CD4-positive, alpha-beta T cell treated with Interleukin-12 subunit alpha and Interleukin-12 subunit beta, for 1 hour (primary cell): Measurements from ENCODE around the gene MYZAP.
"Not testable (repeated sequence)": the region's sequence is repeated elsewhere in the genome, so short reads cannot be mapped to it uniquely, and the experiment has no call there.

Experiments used
- DNase-seq: peaks from one replicate; pipeline ENCODE4 v3.0.0-alpha.2; 2020

MYZAP gene

DNA sequence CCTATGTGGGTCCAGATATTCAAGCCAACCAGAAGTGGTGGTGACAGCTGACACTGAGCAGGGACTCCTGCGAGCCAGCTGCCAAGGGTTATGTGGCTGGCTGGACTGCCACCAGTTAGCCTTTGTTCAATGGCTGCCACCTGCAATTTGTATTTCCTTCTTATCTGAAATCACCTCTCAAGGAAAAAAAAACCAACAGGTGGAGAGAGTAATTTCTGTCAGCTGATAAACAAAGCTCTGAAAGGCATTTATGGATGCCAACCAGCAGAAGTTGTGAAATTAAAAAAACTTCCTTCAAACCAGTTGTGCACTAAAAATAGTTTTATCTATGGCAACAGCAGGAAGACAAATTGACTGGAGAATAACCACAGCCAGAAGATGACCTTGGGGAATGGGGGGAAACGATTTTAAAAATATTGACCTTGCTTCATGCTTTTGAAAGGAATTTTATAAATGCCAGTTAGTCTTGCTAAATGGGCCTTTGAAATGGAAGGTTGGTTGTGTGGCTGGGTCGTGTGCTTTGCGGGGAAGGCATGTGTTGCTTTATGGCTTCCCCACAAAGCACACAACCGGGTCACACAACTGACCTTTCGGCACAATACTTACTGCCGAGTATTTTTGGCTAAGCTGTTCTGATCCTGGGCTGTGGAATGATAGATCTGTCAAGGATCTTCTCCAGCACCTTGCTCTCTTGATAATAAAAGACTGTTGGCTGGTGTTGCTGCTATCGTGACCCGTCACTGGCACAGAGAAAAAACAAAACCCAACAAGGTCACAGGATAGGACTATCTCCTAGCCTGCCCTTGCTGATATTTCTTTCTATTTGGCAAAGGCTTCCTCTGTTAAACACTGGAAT, 3.5 kb downstream of the MYZAP start:
- DNase-seq = no peak

DNA sequence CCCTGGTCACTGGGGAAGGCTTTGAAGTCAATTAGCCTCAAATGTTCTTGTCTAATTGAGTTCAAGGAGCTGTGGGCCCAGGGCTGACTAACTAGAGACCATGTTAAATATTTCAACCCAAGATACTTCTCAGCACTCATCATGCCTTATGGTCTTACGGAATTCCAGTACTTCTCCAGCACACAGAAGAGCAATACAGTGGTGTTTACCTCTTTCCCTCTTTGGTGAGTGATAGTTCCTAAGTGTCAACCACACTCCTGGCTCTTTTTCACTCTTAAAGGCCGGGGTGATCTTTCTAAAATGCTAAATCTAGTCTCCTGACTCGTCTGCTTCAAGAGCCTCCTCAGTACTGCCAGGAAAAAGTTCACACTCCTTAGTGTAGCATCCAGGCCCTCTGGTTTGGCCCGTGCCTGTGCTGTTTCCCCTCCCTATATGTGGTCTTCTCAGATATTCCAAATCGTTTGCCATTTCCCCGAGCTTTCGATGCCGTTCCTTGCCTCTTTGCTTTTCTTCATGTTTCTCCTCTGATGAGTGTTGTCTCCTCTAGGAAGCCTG, 4.7 kb downstream of the MYZAP start:
- DNase-seq = no peak

DNA sequence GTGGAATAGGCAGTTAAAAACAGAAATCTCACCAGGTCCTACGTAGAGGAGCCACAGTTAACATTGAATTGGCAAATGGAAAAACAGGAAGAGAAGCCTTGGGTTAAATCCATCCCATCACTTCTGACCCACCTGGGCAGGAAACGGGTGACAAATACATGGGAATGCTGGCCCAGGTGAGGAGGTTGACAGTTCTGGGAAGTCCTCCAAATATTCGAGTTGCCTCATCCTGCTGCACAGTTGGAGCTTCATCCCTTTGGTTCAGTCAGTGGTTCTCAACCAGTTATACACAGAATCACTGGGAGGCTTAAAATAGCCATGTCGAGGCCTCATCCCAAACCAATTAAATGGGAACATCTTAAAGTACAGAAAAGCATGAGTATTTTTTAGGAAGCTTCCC, 5.3 kb downstream of the MYZAP start:
- no peak for DNase-seq

DNA sequence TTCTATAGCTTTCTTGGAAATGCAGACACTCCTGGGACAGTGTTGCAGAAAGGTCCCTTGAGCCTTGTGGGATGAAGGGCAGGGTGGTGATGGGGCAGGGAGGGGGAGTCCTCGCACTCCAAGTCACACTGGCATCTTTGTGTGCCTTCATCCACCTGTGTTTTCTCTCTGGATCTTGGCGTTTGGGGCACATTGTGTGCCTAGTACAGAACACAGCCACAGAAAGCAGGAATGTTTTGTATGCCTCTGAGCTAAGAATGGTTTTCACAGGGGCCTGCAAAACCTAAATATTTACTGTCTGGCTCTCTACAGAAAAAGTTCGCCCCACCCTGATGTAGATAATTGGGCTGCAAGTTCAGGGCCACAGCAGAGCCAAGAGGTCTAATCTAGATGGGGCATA, 5.7 kb downstream of the MYZAP start:
- DNase-seq = no peak

DNA sequence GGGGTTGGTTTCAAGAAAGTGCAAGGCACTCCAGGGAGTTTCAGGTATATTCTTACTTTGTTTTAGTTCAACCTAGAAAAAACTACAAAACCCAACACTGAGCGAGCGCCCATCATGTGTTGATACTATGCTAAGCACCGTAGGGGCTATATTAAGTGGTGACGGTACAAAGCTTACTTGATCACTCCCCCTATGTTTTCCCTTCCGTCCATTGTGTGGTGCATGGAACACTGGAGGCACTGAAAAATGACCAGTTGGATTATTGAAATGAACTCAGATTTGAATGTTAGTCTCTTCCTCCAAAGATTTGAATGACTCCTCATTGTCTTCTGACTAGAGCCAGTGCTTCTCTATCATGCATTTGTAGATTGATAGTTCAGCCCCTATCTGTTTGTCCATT, 6.6 kb downstream of the MYZAP start:
- no peak for DNase-seq

DNA sequence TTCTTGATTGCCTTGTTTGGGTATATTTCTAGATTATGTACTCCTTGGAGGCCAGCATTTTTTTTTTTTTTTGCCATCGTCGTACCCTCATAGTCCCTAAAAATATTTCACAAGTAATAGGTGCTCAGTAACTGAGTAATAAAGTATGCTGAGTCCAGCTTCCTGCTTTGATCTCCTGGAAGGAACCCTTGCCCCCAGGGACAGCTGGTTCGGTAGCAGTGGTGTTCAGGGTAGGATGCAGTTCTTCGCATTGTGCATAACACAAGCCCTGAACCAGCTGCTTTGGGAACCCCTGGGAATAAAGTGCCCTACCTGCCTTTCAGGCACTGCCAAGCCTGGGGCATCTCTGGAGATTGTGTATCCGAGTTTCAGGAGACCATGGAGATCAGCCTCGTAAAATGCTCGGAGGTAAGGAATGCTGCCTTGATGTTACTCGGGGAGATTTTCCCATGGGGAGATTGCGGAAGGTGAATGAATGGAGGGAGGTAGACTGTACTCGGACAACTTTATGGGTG, 7.6 kb downstream of the MYZAP start:
- DNase-seq = no peak

DNA sequence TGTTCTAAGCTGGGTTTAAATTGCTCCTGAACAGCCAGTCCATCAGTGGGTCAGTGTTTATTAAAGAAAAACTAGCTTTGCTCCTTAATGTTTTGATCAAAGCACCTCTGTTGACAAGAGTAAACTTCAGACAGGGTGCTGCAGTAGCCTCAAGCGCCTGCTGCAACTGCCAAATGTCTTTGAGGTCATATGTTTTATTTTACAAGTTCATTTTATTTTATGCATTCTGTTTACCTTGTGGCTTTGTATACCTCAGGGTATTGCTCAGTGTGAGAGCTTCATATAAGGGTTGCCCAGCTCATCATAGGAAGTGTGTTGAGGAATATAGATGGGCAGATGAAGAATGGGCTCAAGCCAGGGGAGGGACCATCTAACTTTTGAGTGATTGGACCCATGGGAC, 8.5 kb downstream of the MYZAP start:
- DNase-seq = no peak

DNA sequence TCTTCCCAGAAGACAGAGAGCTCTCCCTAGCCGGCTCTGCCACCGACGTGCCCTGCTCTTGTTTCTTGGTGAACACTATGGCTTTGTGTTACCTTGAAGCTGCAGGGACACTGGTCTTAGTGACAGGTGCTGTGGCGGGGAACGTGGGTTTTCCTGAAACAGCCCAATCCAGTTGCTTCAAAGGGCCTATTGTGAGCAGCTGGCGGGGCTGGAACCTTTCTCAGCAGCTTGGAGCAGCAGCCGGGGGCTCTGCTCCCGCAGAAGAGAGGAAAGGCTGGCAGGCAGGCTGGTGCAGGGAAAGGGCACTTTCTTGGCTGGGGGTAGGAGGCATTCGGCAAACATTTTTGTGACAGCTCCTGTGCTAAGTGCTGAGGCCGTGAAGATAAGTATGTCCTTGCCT, 12.8 kb downstream of the MYZAP start:
- no peak for DNase-seq

DNA sequence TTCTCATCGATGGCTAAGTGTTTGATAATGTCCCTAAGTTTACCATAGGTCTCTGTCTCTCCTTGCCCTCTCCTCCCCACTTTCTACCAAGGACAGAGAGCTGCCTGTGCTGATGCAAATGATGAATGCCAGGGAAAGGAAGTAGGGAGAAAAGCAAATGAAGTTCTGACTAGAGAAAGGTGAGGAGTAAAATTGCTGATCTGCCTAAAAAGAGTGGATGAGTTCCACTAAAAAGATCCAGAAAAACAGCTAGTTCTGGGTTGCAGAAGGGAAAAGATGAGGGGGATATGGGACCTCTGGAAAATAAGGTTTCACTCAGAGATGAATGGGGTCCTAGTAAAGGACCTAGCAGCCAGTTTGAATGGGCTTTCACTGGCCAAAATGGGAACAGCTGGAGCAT, 13.8 kb downstream of the MYZAP start:
- no peak for DNase-seq

DNA sequence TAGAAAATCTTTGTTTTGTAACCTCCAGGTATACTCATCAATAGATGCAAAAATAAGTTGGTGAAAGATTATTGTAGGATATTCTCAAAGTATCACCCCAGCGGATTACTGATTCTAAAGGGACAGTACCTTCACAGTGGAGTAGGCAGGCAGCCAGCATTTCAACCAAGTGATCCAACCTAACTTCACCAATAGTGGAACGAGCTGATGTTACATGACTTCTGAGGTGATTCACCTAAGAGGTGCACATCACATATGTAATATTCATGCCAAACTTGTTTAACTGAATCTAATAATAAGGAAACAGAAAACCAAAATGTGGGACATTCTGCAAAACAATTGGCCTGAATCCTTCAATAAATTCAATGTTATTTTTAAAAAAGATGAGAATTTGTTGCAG, 14.3 kb downstream of the MYZAP start:
- no peak for DNase-seq

DNA sequence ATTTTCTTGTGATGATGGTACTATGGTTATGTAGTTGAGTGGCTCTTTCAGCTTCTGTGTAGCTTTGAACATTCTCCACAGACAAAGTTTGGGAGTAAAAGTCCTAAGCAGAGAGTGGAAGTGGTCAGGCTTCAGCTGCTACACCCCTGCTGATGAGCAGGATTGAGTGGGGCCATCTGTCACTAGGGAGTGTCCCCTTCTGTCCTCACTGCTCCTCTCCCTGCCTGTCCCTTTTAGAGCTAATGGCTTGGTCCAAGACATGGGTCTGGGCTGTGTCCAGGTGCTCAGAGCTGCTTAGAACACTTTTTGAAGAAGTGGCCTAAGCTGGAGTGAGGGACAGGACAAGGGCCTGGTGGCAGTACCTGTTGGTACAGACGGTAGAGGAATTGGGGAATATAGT, 15.1 kb downstream of the MYZAP start:
- DNase-seq = no peak

DNA sequence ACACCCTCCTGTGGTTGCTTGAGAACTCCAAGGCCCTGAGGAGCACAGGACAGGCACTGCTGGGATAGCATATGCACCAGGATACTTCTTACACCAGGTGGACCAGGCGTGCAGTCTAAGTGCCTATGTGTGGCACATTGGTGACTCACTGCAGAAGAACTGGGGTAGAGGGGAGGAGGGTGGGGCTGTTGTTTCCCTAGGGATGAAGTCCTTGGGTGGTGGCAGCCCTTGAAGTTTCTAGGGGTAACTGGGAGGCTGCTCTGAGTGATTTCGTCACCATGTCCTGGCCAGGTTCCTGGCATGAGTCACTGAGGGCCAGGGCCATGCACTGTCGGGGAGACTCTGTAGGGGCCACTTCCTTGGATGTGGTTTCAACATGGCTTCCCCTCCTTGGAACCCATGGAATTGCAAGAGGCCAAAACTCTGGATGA, 15.9 kb downstream of the MYZAP start:
- no peak for DNase-seq

DNA sequence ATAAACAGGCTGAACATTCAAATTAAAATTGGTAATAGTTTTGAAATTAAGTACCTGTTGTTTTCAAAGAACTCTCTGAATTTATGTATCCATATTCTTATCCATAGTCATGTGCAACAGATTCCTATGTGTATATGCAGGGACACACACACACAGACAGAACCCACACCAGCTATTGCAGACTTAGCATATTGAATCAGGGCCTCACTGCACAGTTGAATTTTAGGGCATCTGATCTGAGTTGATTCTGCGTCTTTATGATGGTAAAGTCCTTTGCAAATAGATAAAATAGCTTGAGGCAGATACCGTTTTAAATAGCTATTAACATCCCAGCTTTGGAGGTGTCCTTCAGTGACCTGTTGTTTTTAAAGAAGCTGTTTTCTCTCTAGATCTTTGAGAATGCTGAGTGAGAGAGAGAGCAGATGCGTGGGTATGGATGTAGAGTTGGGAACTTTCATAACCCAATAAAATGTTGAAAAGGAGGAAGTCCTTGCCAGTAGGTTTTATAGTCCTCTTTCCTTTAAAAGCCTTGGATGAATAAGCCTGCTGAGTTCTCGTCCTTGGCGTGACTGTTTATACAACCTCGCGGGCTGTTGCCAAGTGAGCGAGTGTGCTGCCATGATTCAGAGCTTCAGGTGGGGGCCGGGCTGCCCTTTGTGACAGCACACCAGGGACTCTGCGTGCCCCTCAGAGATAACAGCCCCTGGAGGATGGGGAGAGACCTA, 18.3 kb downstream of the MYZAP start:
- no peak for DNase-seq

DNA sequence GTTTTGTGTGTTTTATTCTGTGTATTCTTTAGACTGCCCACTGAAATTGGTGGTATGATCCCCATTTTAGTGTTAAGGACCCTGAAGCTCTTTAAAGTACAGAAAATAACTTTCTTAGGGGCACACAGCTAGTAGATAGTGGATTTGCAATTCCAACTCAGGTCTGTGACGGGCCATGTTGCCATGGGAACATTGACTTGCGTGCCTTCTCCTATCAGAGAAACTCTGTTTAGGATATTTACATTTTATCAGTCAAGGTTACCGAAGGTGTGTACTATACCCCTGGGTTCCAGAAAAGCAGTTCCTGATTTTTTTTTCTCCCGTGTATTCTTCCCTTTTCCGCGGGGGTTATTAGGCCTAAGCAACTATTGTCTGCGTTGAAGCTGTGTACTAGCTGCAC, 19.4 kb downstream of the MYZAP start:
- DNase-seq = no peak

DNA sequence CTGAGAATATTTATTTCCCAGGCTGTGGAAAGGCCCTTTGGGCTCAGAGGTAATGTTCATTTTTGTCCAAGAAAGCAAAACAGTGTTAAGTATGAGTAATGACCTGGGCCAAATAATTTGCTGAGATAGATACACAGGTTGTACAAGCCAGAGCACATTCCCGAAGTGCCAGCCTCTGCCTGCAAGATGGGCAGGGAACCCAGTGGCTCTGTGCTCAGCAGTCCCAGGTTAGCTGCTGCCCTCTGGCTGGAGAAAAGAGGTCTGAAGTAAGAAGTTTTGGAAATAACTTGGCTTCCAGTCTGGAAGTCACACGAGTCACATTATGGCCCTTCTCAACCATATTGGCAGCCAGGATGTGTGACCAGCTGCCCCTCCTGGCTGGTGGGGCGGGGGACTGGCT, 20.2 kb downstream of the MYZAP start:
- DNase-seq = no peak

DNA sequence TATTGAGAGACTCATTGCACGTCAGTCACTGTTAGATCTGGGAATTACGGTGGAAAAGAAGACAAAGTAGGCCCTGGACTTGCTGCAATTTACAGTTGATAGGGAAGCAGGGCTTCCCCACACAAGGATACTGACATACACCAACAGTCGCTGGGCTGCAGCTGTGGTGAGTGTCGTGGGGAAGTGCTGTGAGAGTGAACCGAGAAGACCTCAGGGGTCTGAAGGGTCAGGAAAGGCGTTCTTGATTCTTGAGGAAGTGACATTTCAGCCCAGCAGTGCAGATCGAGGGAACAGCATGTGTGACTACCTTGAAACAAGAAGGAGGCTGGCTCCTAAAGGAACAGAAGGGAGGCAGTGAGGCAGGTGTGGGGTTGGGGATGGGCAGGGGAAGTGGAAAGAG, 22.5 kb downstream of the MYZAP start:
- DNase-seq = no peak

DNA sequence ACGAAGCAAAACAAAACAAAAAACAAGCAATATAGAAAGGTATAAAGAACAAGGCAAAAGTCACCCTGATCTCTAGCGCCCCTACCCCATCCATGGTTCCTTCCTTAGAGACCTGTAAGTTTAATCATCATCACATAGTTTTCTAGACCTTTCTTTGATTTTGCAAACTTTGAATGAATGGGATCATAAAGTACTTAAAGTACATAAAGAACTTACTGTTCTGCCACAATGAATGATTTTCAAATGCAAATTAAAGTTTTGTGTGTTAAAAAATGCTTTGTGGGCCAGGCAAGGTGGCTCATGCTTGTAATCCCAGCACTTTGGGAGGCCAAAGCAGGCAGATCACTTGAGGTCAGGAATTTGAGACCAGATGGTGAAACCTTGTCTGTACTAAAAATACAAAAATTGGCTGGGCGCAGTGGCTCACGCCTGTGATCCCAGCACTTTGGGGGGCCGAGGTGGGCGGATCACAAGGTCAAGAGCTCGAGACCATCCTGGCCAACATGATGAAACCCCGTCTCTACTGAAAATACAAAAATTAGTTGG, 24.3 kb downstream of the MYZAP start:
- DNase-seq = not testable (repeated sequence)

DNA sequence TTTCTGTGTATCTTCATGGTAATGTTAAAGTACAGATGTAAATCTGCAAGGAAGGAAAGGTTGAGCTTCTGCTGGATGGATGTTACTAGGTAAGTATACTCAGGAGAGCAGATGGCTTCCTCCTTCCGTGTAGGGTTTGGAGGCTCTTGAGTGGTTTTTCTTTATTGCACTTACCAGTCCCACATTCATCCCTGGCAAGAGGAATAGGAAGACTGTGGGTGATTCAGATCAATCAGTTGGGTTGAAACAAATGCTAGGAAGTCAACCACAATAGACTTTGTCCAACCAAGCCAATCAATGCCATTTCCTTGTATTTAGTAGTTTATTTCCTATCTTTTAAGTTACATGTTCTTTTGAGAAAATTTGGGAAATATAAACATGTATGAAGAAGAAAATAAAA, 26.6 kb downstream of the MYZAP start:
- no peak for DNase-seq

DNA sequence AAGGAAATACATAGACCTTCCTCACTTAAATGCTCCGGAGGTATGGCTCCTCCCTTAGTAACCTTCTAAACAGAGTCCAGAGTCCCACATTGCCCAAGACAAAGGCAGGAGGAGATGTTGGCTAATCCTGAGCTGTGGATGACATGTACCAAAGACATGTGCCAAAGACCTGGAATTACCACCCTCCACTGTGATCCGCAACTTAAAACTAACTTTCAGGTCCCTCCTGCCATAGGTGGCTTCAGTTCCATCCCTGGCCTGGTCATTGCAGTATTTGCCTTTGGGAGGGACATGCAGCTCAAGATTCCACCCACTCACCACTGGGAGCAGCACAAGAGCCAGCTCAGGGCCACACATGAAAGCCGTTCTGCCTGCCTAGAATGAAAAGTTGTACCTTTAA, 28.0 kb downstream of the MYZAP start:
- DNase-seq = no peak

DNA sequence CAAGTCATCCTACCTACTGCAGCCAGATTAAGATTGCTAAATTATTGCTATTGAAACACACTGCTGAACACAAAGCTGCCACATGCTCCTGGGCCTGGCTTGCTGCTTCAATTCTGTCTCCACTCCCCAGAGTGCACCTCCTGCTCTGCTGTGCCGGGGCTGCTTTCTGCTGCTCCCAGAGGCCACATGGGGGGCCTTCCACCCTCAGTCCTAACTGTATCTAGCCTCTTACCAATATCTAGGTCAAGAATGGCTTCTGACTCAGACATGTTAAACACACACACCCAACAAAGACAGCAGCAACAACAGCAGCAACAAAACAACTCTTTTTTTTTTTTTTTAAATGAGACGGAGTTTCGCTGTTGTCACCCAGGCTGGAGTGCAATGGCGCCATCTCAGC, 33.0 kb downstream of the MYZAP start:
- no peak for DNase-seq

DNA sequence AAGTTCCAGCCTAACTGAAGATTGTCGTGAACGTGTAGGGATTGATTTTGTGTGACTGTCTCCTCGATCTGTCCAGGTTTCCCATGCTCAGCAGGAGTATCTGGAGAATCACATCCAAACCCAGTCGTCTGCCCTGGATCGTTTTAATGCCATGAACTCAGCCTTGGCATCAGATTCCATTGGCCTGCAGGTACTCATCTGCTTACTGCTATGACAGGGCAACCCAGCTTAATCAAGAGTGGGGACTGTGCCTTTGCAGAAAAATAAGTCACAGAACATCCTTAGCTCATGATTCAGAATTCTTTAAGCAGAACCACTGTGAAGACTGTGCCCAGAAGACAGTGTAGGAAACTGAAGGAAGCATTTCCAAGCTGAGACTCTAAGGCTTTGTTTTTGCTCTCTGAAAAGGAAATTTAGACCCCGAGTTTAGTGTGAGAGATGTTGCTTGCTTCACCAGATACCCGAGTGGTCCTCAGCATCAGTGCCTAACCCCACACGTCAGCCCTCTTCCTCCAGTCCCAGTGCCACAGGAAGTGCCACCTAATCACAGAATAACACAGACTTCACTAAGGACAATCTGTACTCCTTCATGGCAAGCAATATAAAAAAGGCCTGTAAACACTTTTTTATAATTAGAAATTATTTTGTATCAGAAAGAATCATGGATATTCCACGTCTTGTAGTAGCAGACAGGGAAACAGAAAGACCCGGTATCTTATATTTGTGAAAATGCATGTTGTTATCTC, 34.2 kb downstream of the MYZAP start:
- DNase-seq = no peak

DNA sequence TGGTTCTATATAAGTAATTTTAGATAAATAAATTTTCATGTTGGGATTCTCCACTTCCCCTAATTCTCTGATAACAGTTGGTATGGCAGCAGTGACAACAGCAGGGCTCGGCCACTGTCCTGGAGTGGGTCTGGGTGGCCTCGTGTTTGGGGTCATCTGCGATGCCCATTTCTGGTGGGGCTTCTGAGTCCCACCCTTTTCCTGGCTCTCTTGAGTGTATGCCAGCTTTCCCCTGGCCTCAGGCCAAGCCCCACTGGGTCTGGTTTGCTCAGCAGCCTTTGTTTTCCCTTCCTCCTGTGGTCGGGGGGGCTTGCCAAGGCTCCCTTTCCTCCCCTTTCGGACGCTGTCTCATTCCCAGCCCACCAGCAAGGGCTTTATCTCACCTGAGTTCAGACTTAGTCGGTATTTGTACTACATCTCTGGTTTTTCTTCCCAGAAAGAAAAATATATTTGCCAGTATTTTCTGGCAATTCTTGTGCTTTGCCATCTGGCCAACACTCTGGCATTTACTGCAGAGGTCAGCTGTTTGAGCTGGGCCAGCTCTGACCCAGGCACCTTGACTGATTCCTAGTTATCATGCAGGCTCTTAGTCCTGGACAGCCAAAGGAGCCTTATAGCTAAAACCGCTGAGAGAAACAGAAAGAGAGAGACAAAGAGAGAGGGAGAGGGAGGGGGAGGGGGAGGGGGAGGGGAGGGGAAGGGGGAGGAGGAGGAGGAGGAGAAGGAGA, 35.2 kb downstream of the MYZAP start:
- no peak for DNase-seq
